Astrocyte of the spinal cord (primary cell): ENCODE results near the gene EGLN3.

Source experiments
- DNase-seq: peaks from one replicate; pipeline ENCODE4 v3.0.0; 2011; ENCODE audit warnings: low read depth, low spot score
- H3K4me3 ChIP-seq: 2 replicates; pipeline ENCODE4 v1.5.1; 2011; ENCODE audit warnings: low read depth, mild to moderate bottlenecking, low read length, moderate library complexity
- CTCF ChIP-seq: IDR thresholded peaks from 2 replicates; pipeline ENCODE4 v1.5.1; 2012; ENCODE audit warnings: low read depth, mild to moderate bottlenecking, low read length, inconsistent platforms
- in situ Hi-C: cut with HindIII; loops from 2 replicates; pipeline ENCODE4 v1.10.0; 2017; ENCODE audit warnings: low sequenced_read_pairs

The EGLN3 gene

GRCh38 chr14:33909380-33910084, 41.3 kb downstream of the EGLN3 start:
- H3K4me3 ChIP-seq: no peak overlapping the region
- TF ChIP-seq CTCF: no peak
- in situ Hi-C loops: no loop called here
- DNase-seq: no peak

GRCh38 chr14:33908540-33909223, 42.2 kb downstream of the EGLN3 start:
- TF ChIP-seq CTCF: no peak
- in situ Hi-C loops: no loop called here
- no peak overlapping the region for H3K4me3 ChIP-seq
- no peak for DNase-seq

- in situ Hi-C loops: no loop called here
- no peak overlapping the region for H3K4me3 ChIP-seq
- no peak for DNase-seq
- no peak for TF ChIP-seq CTCF
Observed at GRCh38 chr14:33906968-33907367, 43.9 kb downstream of the EGLN3 start.

GRCh38 chr14:33904609-33905008, 46.3 kb downstream of the EGLN3 start:
- no peak overlapping the region for H3K4me3 ChIP-seq
- TF ChIP-seq CTCF: no peak
- no peak for DNase-seq
- in situ Hi-C loops: no loop called here

GRCh38 chr14:33903369-33903768, 47.5 kb downstream of the EGLN3 start:
- in situ Hi-C loops: no loop called here
- DNase-seq: no peak
- no peak overlapping the region for H3K4me3 ChIP-seq
- no peak for TF ChIP-seq CTCF

- H3K4me3 ChIP-seq: no peak overlapping the region
- no peak for DNase-seq
- in situ Hi-C loops: no loop called here
- no peak for TF ChIP-seq CTCF
Observed at GRCh38 chr14:33902363-33902762, 48.5 kb downstream of the EGLN3 start.
